Bone marrow (tissue), 2 donors: ENCODE results near the gene MRPL53.

Experiments
- DNase-seq, 2 donors: peaks; one replicate each; lab custom pipeline; 2025; lab: John Stamatoyannopoulos, UW

The MRPL53 gene

GRCh38 chr2:74425523-74425922, 47.0 kb downstream of the MRPL53 start:
- DNase-seq: no peak

GRCh38 chr2:74424995-74425406, 47.5 kb downstream of the MRPL53 start:
- no peak for DNase-seq

GRCh38 chr2:74424139-74424992, 48.1 kb downstream of the MRPL53 start:
- DNase-seq: no peak

GRCh38 chr2:74423231-74424095, 49.0 kb downstream of the MRPL53 start:
- DNase-seq: no peak
